Measurements from ENCODE around the gene QPCTL.

QPCTL gene

DNA sequence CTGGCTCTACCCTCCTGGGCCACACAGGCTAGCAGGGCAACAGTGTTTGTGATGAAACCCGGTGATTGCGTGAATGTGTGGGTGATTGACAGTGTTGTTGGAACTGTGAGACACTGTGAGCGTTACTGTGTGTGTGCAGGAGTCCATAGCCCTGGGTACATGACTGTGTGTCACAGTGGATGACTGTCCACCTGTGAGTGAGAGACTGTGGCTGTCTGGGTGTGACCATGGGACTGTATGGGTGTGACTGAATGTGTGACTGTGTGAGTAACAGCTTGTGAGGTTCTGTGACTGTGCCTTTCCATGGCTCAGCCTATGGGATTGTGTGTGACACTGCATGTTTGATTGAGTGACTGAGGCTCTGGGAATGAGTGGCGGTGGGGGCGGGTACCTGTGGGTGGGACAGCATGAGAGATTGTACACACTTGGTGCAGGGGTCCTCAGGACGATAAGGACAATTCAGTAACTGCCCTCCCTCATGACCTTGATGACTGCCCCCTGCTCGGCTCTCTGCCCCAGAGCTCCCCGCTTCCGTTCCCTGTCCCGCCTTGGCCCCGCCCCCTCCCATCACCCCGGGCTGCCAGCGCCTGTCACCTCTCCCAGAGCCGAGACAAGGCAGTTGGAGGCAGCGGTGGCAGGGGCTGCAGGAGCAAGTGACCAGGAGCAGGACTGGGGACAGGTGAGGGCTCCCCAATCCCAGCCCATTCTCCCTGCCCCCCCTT is 24.7 kb upstream of the QPCTL start, which contains the start of gene GIPR:
Gene GIPR, plus strand, starts transcription at position 602 of the 722 bp plus-strand sequence. CDS start 1,300 bp downstream, outside the sequence.
- H3K27ac ChIP-seq (ENCODE audit: poor library complexity, severe bottlenecking) = no peak within 1 kb of the TSS

DNA sequence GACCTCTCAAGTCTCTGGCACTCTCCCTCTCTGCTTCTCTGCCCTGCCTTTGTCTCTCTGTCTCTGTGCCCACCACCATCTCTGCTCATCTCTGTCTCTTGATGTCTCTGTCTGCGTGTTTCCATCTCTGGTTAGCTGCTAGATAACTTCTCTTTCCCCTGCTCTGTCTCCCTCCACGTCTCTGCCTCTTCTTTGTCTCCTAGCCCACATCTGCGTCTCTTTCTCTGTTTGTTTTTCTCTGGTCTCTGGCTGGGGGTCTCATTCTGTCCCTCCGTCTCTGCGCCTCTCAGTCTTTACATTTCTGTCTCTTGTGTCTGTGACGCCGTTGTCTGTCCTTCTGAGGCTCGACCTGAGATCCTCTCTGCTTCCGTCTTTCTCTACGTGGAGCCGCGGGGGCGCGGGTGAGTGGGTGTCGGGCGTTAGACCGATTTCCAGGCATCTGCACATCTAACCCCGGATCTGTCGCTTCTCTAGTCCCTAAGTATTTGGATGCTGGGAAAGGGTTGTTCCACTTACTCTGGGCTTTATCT is 24.1 kb upstream of the QPCTL start:
- Histone ChIP-seq H3K36me3 (ENCODE audit: low read depth) (no peaks in the 10 kb centered on the region), H3K4me3 (ENCODE audit: severe bottlenecking) (peak overlapping the region; percentile 16), H3K4me1 (ENCODE audit: insufficient read depth, poor library complexity, severe bottlenecking) (peaks cover 6% of the 10 kb centered on the region), H3K27ac (ENCODE audit: poor library complexity, severe bottlenecking) (no peak overlapping the region), H3K27me3 (ENCODE audit: insufficient read depth, poor library complexity, severe bottlenecking) (no peaks in the 10 kb centered on the region), H3K9me3 (ENCODE audit: severe bottlenecking) (no peaks in the 10 kb centered on the region)
- ATAC-seq (ENCODE audit: low read depth) = no peak
- TF ChIP-seq, protein P1, sequence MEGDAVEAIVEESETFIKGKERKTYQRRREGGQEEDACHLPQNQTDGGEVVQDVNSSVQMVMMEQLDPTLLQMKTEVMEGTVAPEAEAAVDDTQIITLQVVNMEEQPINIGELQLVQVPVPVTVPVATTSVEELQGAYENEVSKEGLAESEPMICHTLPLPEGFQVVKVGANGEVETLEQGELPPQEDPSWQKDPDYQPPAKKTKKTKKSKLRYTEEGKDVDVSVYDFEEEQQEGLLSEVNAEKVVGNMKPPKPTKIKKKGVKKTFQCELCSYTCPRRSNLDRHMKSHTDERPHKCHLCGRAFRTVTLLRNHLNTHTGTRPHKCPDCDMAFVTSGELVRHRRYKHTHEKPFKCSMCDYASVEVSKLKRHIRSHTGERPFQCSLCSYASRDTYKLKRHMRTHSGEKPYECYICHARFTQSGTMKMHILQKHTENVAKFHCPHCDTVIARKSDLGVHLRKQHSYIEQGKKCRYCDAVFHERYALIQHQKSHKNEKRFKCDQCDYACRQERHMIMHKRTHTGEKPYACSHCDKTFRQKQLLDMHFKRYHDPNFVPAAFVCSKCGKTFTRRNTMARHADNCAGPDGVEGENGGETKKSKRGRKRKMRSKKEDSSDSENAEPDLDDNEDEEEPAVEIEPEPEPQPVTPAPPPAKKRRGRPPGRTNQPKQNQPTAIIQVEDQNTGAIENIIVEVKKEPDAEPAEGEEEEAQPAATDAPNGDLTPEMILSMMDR (IDR thresholded peaks at IDR 0.05; ENCODE audit: poor library complexity, severe bottlenecking) = no peak
- DNase-seq (ENCODE audit: low spot score) = no peak

More for the DNA sequence above, 24.7 kb upstream of the QPCTL start, which contains the start of gene GIPR:
- H3K4me3 ChIP-seq (ENCODE audit: severe bottlenecking) = peak within 1 kb of the TSS; percentile 16
- no peaks in the 10 kb centered on the region for H3K27me3 ChIP-seq (ENCODE audit: insufficient read depth, poor library complexity, severe bottlenecking)
- peaks cover 6% of the 10 kb centered on the region for H3K4me1 ChIP-seq (ENCODE audit: insufficient read depth, poor library complexity, severe bottlenecking)
- DNase-seq (ENCODE audit: low spot score) (no peak), ATAC-seq (ENCODE audit: low read depth) (peak; percentile 33; the same call in 2 of the 3 replicates)
- H3K36me3 ChIP-seq (ENCODE audit: low read depth) = no peaks in the 10 kb centered on the region
- H3K9me3 ChIP-seq (ENCODE audit: severe bottlenecking) = no peaks in the 10 kb centered on the region
- TF ChIP-seq, protein P1 (IDR thresholded peaks at IDR 0.05; ENCODE audit: poor library complexity, severe bottlenecking) = no peak

DNA sequence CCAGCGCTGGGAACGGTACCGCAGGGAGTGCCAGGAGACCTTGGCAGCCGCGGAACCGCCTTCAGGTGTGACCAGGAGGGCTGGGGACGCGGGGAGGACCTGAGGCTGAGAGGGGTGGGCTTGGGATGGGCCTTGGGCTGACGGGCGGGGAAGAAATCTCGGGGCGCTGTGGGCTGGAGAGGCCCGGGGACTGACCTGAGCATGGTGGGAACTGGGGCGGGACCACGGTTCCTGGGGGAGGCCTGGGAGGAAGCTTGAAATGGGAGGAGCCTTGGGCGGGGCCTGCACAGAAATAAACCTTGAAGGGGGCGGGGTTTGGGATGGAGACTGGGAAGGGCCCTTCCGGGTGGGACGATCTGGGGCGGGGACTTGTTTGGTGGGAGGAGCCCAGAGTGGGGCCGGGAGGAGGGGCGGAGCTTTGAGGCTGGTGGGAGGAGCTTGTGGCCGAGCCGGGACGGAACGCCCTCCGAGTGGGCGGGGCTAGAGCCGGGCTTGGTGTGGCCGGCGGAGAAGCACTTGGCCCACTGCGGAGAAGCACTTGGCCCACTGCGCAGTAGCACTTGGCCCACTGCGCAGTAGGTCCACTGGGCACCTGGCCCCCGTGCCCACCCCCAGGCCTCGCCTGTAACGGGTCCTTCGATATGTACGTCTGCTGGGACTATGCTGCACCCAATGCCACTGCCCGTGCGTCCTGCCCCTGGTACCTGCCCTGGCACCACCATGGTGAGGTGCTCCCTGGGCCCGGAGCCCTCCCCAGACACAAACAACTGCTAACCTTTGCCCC is 21.6 kb upstream of the QPCTL start:
- ATAC-seq (ENCODE audit: low read depth) (peak; percentile 46), DNase-seq (ENCODE audit: low spot score) (peak; percentile 85)
- no peak overlapping the region for H3K27ac ChIP-seq (ENCODE audit: poor library complexity, severe bottlenecking)
- no peaks in the 10 kb centered on the region for H3K27me3 ChIP-seq (ENCODE audit: insufficient read depth, poor library complexity, severe bottlenecking)
- H3K4me3 ChIP-seq (ENCODE audit: severe bottlenecking) = no peak overlapping the region
- no peaks in the 10 kb centered on the region for H3K36me3 ChIP-seq (ENCODE audit: low read depth)
- TF ChIP-seq, protein P1 (IDR thresholded peaks at IDR 0.05; ENCODE audit: poor library complexity, severe bottlenecking) = no peak
- H3K4me1 ChIP-seq (ENCODE audit: insufficient read depth, poor library complexity, severe bottlenecking) = peaks cover 6% of the 10 kb centered on the region
- H3K9me3 ChIP-seq (ENCODE audit: severe bottlenecking) = no peaks in the 10 kb centered on the region

DNA sequence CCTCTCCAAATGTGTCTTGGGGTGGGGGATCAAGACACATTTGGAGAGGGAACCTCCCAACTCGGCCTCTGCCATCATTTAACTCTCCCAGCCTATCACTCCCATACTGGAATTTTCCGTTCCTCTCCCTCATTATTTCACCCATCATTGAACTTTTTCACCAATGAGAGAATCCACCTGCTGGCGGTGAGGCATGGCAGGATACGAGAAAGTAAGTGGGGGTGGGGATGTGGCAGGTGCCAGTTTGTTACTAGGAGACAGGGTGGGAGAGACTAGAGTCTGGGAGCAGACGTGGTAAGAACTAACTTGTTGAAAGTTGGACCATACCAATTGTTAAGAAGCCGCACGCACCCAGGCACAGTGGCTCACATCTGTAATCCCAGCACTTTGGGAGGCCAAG is 17.5 kb upstream of the QPCTL start:
- no peaks in the 10 kb centered on the region for H3K4me1 ChIP-seq (ENCODE audit: insufficient read depth, poor library complexity, severe bottlenecking)
- no peaks in the 10 kb centered on the region for H3K36me3 ChIP-seq (ENCODE audit: low read depth)
- H3K9me3 ChIP-seq (ENCODE audit: severe bottlenecking) = no peaks in the 10 kb centered on the region
- ATAC-seq (ENCODE audit: low read depth) = no peak
- TF ChIP-seq, protein P1 (IDR thresholded peaks at IDR 0.05; ENCODE audit: poor library complexity, severe bottlenecking) = no peak
- no peak overlapping the region for H3K27ac ChIP-seq (ENCODE audit: poor library complexity, severe bottlenecking)
- H3K27me3 ChIP-seq (ENCODE audit: insufficient read depth, poor library complexity, severe bottlenecking) = no peaks in the 10 kb centered on the region
- DNase-seq (ENCODE audit: low spot score) = no peak
- no peak overlapping the region for H3K4me3 ChIP-seq (ENCODE audit: severe bottlenecking)
